ENCODE data around the gene MUCL3.

- TF ChIP-seq PATZ1 (CRISPR knock-in tag; IDR thresholded peaks at IDR 0.05; ENCODE audit: borderline replicate concordance) (no peak), TSHZ2 (CRISPR knock-in tag; IDR thresholded peaks at IDR 0.05) (no peak), ZFP30 (CRISPR knock-in tag; IDR thresholded peaks at IDR 0.05) (no peak), CSRNP3 (CRISPR knock-in tag; IDR thresholded peaks at IDR 0.05) (no peak), BACH2 (CRISPR knock-in tag; IDR thresholded peaks at IDR 0.05; ENCODE audit: borderline replicate concordance) (no peak), ZC3H10 (CRISPR knock-in tag; IDR thresholded peaks at IDR 0.05) (no peak), TOX (CRISPR knock-in tag; IDR thresholded peaks at IDR 0.05; ENCODE audit: borderline replicate concordance) (no peak), SNAI2 (CRISPR knock-in tag; IDR thresholded peaks at IDR 0.05) (no peak), CSDC2 (CRISPR knock-in tag; IDR thresholded peaks at IDR 0.05) (no peak), TCF4 (CRISPR knock-in tag; IDR thresholded peaks at IDR 0.05; ENCODE audit: borderline replicate concordance) (no peak), RARB (CRISPR knock-in tag; IDR thresholded peaks at IDR 0.05) (no peak), ZFP3 (CRISPR knock-in tag; IDR thresholded peaks at IDR 0.05) (no peak)
Observed at GRCh38 chr6:30898750-30899360, 41.9 kb upstream of the MUCL3 start.

Measured in SK-N-SH treated with all-trans-retinoic acid at 6 μM for 48 hours (cell line).